Measurements from ENCODE around the gene XRN1. TPM values are rescaled to one million over a fixed set of nuclear protein-coding genes. Genes with fewer than 3 reads are reported as not detected.

The XRN1 gene
- polyA plus RNA-seq, 1 donor (not counting 4 experiments of a cell fraction or from before 2014, with no cell fraction given) = 14.4 TPM

DNA sequence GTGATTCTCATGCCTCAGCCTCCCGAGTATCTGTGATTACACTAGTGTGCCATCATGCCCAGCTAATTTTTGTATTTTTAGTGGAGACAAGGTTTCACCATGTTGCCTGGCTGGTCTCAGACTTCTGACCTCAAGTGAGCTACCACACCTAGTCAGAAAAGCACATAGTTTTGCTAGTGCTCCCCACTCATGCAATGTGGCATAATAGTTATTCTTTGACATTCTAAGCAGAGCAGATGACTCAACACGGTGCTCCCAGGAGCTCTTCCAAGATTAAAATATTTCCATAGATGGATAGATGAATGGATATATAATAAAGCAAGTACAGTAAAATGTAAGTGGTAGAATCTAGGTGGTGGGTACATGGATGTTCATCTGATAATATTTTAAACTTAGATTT is 169.4 kb downstream of the XRN1 start:
- Histone ChIP-seq H4K20me1 (ENCODE audit: control insufficient read depth, extremely low read depth, insufficient read depth, low read length) (no peaks in the 10 kb centered on the region), H3K79me2 (ENCODE audit: control insufficient read depth, insufficient read depth, low read length) (no peaks in the 10 kb centered on the region), H3K4me1 (ENCODE audit: control insufficient read depth, extremely low read depth, insufficient read depth, low read length) (no peaks in the 10 kb centered on the region), H3K9me1 (ENCODE audit: control insufficient read depth, extremely low read depth, insufficient read depth, low read length) (no peaks in the 10 kb centered on the region), H3K9ac (ENCODE audit: control insufficient read depth, extremely low read depth, insufficient read depth, low read length) (no peak overlapping the region), H3K27ac (ENCODE audit: control insufficient read depth, insufficient read depth, low read length) (no peak overlapping the region), H3K4me3 (ENCODE audit: control insufficient read depth in 2 of 3, extremely low read depth in 1 of 3, insufficient read depth in 2 of 3, low read depth in 1 of 3, low read length in 3 of 3) (no peak overlapping the region), H2AFZ (ENCODE audit: control insufficient read depth, low read length) (no peak overlapping the region), H3K36me3 (ENCODE audit: control insufficient read depth in 2 of 2, extremely low read depth in 1 of 2, insufficient read depth in 2 of 2, low read length in 2 of 2) (no peaks in the 10 kb centered on the region), H3K27me3 (ENCODE audit: control insufficient read depth, extremely low read depth, insufficient read depth, low read length) (no peaks in the 10 kb centered on the region), H3K9me3 (ENCODE audit: control insufficient read depth, low read depth, low read length) (no peaks in the 10 kb centered on the region), H3K4me2 (ENCODE audit: control insufficient read depth, extremely low read depth, insufficient read depth, low read depth, low read length) (no peak overlapping the region)
- DNase-seq (ENCODE audit: low read depth, low spot score) = no peak
- TF ChIP-seq EZH2 (IDR thresholded peaks at IDR 0.05; ENCODE audit: low read length) = no peak
- TF ChIP-seq, protein P1, sequence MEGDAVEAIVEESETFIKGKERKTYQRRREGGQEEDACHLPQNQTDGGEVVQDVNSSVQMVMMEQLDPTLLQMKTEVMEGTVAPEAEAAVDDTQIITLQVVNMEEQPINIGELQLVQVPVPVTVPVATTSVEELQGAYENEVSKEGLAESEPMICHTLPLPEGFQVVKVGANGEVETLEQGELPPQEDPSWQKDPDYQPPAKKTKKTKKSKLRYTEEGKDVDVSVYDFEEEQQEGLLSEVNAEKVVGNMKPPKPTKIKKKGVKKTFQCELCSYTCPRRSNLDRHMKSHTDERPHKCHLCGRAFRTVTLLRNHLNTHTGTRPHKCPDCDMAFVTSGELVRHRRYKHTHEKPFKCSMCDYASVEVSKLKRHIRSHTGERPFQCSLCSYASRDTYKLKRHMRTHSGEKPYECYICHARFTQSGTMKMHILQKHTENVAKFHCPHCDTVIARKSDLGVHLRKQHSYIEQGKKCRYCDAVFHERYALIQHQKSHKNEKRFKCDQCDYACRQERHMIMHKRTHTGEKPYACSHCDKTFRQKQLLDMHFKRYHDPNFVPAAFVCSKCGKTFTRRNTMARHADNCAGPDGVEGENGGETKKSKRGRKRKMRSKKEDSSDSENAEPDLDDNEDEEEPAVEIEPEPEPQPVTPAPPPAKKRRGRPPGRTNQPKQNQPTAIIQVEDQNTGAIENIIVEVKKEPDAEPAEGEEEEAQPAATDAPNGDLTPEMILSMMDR (optimal IDR thresholded peaks at IDR 0.05 in 1 of 3, IDR thresholded peaks at IDR 0.05 in 1 of 3, conservative IDR thresholded peaks at IDR 0.05 in 1 of 3; ENCODE audit: extremely low read depth in 1 of 3, insufficient read depth in 2 of 3, low read length in 3 of 3) = no peak
- no peak for FAIRE-seq
- dilution Hi-C loops (cut with MboI; ENCODE audit: extremely low pct_ligation_motif_present, low sequenced_read_pairs) = no loop called here

DNA sequence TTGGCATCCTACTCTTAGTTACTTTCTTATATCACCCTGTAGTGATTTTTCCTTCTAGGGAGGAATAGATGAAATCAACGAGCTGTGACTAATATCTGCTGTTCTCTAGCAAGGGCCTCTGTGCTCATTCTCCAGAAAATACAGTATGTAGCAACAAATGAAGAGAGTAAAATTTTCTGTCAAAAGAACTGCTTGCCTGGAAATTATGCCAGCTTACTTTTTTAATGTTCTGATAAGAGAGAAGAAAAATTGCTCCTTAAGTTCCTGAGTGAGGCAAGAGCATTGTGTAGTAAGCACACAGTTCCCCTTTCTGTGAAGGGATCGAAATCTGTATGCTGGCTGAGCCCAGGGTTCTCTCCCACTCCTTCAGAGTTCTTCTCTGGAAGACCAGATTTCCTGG is 171.1 kb downstream of the XRN1 start:
- H3K4me3 ChIP-seq (ENCODE audit: control insufficient read depth in 2 of 3, extremely low read depth in 1 of 3, insufficient read depth in 2 of 3, low read depth in 1 of 3, low read length in 3 of 3) = no peak overlapping the region
- no peak overlapping the region for H3K27ac ChIP-seq (ENCODE audit: control insufficient read depth, insufficient read depth, low read length)
- dilution Hi-C loops (cut with MboI; ENCODE audit: extremely low pct_ligation_motif_present, low sequenced_read_pairs) = no loop called here
- H3K9me1 ChIP-seq (ENCODE audit: control insufficient read depth, extremely low read depth, insufficient read depth, low read length) = no peaks in the 10 kb centered on the region
- no peak overlapping the region for H2AFZ ChIP-seq (ENCODE audit: control insufficient read depth, low read length)
- no peaks in the 10 kb centered on the region for H3K27me3 ChIP-seq (ENCODE audit: control insufficient read depth, extremely low read depth, insufficient read depth, low read length)
- TF ChIP-seq, protein P1 (optimal IDR thresholded peaks at IDR 0.05 in 1 of 3, IDR thresholded peaks at IDR 0.05 in 1 of 3, conservative IDR thresholded peaks at IDR 0.05 in 1 of 3; ENCODE audit: extremely low read depth in 1 of 3, insufficient read depth in 2 of 3, low read length in 3 of 3) = no peak
- no peak for TF ChIP-seq EZH2 (IDR thresholded peaks at IDR 0.05; ENCODE audit: low read length)
- no peaks in the 10 kb centered on the region for H3K79me2 ChIP-seq (ENCODE audit: control insufficient read depth, insufficient read depth, low read length)
- no peaks in the 10 kb centered on the region for H3K9me3 ChIP-seq (ENCODE audit: control insufficient read depth, low read depth, low read length)
- H4K20me1 ChIP-seq (ENCODE audit: control insufficient read depth, extremely low read depth, insufficient read depth, low read length) = no peaks in the 10 kb centered on the region
- no peak overlapping the region for H3K4me2 ChIP-seq (ENCODE audit: control insufficient read depth, extremely low read depth, insufficient read depth, low read depth, low read length)
- H3K36me3 ChIP-seq (ENCODE audit: control insufficient read depth in 2 of 2, extremely low read depth in 1 of 2, insufficient read depth in 2 of 2, low read length in 2 of 2) = no peaks in the 10 kb centered on the region
- no peaks in the 10 kb centered on the region for H3K4me1 ChIP-seq (ENCODE audit: control insufficient read depth, extremely low read depth, insufficient read depth, low read length)
- FAIRE-seq (no peak), DNase-seq (ENCODE audit: low read depth, low spot score) (no peak)
- H3K9ac ChIP-seq (ENCODE audit: control insufficient read depth, extremely low read depth, insufficient read depth, low read length) = no peak overlapping the region

All from keratinocyte (primary cell).